Subcutaneous abdominal adipose tissue (tissue), 5 donors: ENCODE data around the gene ADAMTSL5.
"Not testable (repeated sequence)": the region's sequence is repeated elsewhere in the genome, so short reads cannot be mapped to it uniquely, and the experiment has no call there.

Experiments used
- H3K27ac ChIP-seq: one replicate; pipeline ENCODE4 v1.7.0; 2013; ENCODE audit warnings: low read depth, mild to moderate bottlenecking, inconsistent platforms, low read length, moderate library complexity
- H3K27me3 ChIP-seq, 5 donors: one replicate each; pipeline ENCODE4 v1.7.0; 2013; ENCODE audit warnings: low read length in 5 of 5, inconsistent platforms in 1 of 5; ENCODE audit not compliant: control insufficient read depth in 5 of 5, insufficient read depth in 4 of 5
- H3K36me3 ChIP-seq, 5 donors: one replicate each; pipeline ENCODE4 v1.7.0; 2013; ENCODE audit warnings: low read length in 5 of 5; ENCODE audit not compliant: control insufficient read depth in 5 of 5, insufficient read depth in 5 of 5
- H3K4me1 ChIP-seq, 5 donors: one replicate each; pipeline ENCODE4 v1.7.0; 2013; ENCODE audit warnings: low read length in 5 of 5, mild to moderate bottlenecking in 3 of 5, moderate library complexity in 1 of 5; ENCODE audit not compliant: control insufficient read depth in 5 of 5, insufficient read depth in 5 of 5
- H3K4me3 ChIP-seq, 5 donors: one replicate each; pipeline ENCODE4 v1.7.0; 2013; ENCODE audit warnings: low read length in 5 of 5, low read depth in 1 of 5
- H3K9ac ChIP-seq, 5 donors: one replicate each; pipeline ENCODE4 v1.7.0; 2013; ENCODE audit warnings: low read length in 5 of 5, mild to moderate bottlenecking in 4 of 5, moderate library complexity in 3 of 5
- H3K9me3 ChIP-seq, 5 donors: one replicate each; pipeline ENCODE4 v1.7.0; 2013; ENCODE audit warnings: low read length in 5 of 5; ENCODE audit not compliant: control insufficient read depth in 5 of 5
- donor health status: healthy.
- donor health status: healthy.
- donor health status: healthy.
- donor health status: healthy.
- donor health status: healthy.

Gene ADAMTSL5

GRCh38 chr19:1482361-1483130 is 30.3 kb downstream of the ADAMTSL5 start:
- no peak overlapping the region for H3K9ac ChIP-seq
- H3K27me3 ChIP-seq: no peaks in the 10 kb centered on the region
- H3K9me3 ChIP-seq: no peaks in the 10 kb centered on the region
- H3K36me3 ChIP-seq: no peaks in the 10 kb centered on the region
- no peak overlapping the region for H3K4me3 ChIP-seq
- no peak overlapping the region for H3K27ac ChIP-seq
- peaks cover 0 to 18% (median 16%) of the 10 kb centered on the region in 5 donors for H3K4me1 ChIP-seq

GRCh38 chr19:1481893-1482360 is 30.9 kb downstream of the ADAMTSL5 start:
- no peaks in the 10 kb centered on the region for H3K9me3 ChIP-seq
- no peak overlapping the region for H3K4me3 ChIP-seq
- H3K4me1 ChIP-seq: peaks cover 0 to 18% (median 16%) of the 10 kb centered on the region in 5 donors
- no peaks in the 10 kb centered on the region for H3K27me3 ChIP-seq
- no peak overlapping the region for H3K9ac ChIP-seq
- H3K27ac ChIP-seq: no peak overlapping the region
- peaks cover 0 to 3% (median 0%) of the 10 kb centered on the region in 5 donors for H3K36me3 ChIP-seq

GRCh38 chr19:1481224-1481892 is 31.5 kb downstream of the ADAMTSL5 start:
- H3K36me3 ChIP-seq: peaks cover 0 to 3% (median 0%) of the 10 kb centered on the region in 5 donors
- H3K4me1 ChIP-seq: peaks cover 0 to 20% (median 16%) of the 10 kb centered on the region in 5 donors
- H3K27me3 ChIP-seq: no peaks in the 10 kb centered on the region
- no peak overlapping the region for H3K4me3 ChIP-seq
- H3K9ac ChIP-seq: no peak overlapping the region
- H3K9me3 ChIP-seq: no peaks in the 10 kb centered on the region
- no peak overlapping the region for H3K27ac ChIP-seq

- no peak within 1 kb of the TSS for H3K27ac ChIP-seq
- peaks cover 0 to 31% (median 21%) of the 10 kb centered on the region in 5 donors for H3K4me1 ChIP-seq
- peak within 1 kb of the TSS in 4 of 5 donors; percentile 57 to 87 (median 74) for H3K9ac ChIP-seq
- H3K9me3 ChIP-seq: no peaks in the 10 kb centered on the region
- H3K4me3 ChIP-seq: peak within 1 kb of the TSS; percentile 76 to 84 (median 78)
- peaks cover 0 to 8% (median 0%) of the 10 kb centered on the region in 5 donors for H3K27me3 ChIP-seq
- H3K36me3 ChIP-seq: peaks cover 0 to 23% (median 13%) of the 10 kb centered on the region in 5 donors
Measured at GRCh38 chr19:1478934-1479707, 33.7 kb downstream of the ADAMTSL5 start, which contains the start of gene C19orf25. Gene C19orf25, minus strand, starts transcription at chr19:1479215. Its CDS starts 312 bp downstream, at chr19:1478903.

GRCh38 chr19:1477056-1477455 is 35.8 kb downstream of the ADAMTSL5 start:
- not testable (repeated sequence) for H3K9me3 ChIP-seq, H3K4me3 ChIP-seq, H3K27ac ChIP-seq, H3K9ac ChIP-seq
- H3K36me3 ChIP-seq: peaks cover 0 to 24% (median 13%) of the 10 kb centered on the region in 5 donors
- peaks cover 14 to 24% (median 17%) of the 10 kb centered on the region in 5 donors for H3K27me3 ChIP-seq
- H3K4me1 ChIP-seq: peaks cover 0 to 44% (median 23%) of the 10 kb centered on the region in 5 donors

GRCh38 chr19:1475751-1476437 is 36.9 kb downstream of the ADAMTSL5 start:
- peaks cover 0 to 24% (median 13%) of the 10 kb centered on the region in 5 donors for H3K36me3 ChIP-seq
- peaks cover 26 to 36% (median 29%) of the 10 kb centered on the region in 5 donors for H3K27me3 ChIP-seq
- no peak overlapping the region for H3K9ac ChIP-seq
- H3K4me1 ChIP-seq: peaks cover 0 to 56% (median 31%) of the 10 kb centered on the region in 5 donors
- no peak overlapping the region for H3K27ac ChIP-seq
- H3K9me3 ChIP-seq: no peaks in the 10 kb centered on the region
- no peak overlapping the region for H3K4me3 ChIP-seq

GRCh38 chr19:1474765-1475351 is 38.0 kb downstream of the ADAMTSL5 start:
- no peak overlapping the region for H3K27ac ChIP-seq
- H3K36me3 ChIP-seq: peaks cover 0 to 24% (median 13%) of the 10 kb centered on the region in 5 donors
- H3K4me3 ChIP-seq: no peak overlapping the region
- no peak overlapping the region for H3K9ac ChIP-seq
- no peaks in the 10 kb centered on the region for H3K9me3 ChIP-seq
- peaks cover 33 to 46% (median 39%) of the 10 kb centered on the region in 5 donors for H3K27me3 ChIP-seq
- peaks cover 0 to 66% (median 41%) of the 10 kb centered on the region in 5 donors for H3K4me1 ChIP-seq

GRCh38 chr19:1474011-1474764 is 38.6 kb downstream of the ADAMTSL5 start:
- Histone ChIP-seq H3K27me3 (peaks cover 36 to 47% (median 42%) of the 10 kb centered on the region in 5 donors), H3K4me1 (peaks cover 0 to 64% (median 40%) of the 10 kb centered on the region in 5 donors), H3K27ac (no peak overlapping the region), H3K4me3 (no peak overlapping the region), H3K9me3 (no peaks in the 10 kb centered on the region), H3K9ac (no peak overlapping the region), H3K36me3 (peaks cover 0 to 24% (median 13%) of the 10 kb centered on the region in 5 donors)
